ENCODE measurements around the gene SPATA4. TPM values are rescaled to one million over a fixed set of nuclear protein-coding genes. Genes with fewer than 3 reads are reported as not detected.

The SPATA4 gene
- total RNA-seq, 1 experiment from 2014 or later, result not detected

DNA sequence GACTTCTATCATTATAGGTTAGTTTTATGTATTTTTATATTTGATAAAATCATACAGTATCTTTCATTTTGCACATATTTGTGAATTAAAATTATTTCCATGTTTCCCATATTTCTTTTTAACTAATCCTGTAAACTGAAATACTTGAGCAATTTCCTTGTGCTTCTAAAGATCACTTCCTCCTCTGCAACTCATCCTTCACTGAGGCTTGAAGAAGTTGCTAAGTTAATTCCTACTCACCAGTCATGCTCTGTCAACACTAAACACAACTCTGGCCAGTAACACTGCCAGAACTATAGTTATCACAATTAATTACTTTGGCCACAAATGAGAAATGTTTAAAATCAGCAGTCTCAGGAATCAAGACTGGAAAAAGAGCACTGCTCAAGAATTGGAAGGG lies 6.7 kb downstream of the SPATA4 start:
- Mint-ChIP-seq H3K4me1 (peaks cover 35 to 43% of the 10 kb centered on the region in 2 experiments), H3K9me3 (no peaks in the 10 kb centered on the region), H3K27me3 (ENCODE audit: low read depth) (no peaks in the 10 kb centered on the region), H3K4me3 (no peak overlapping the region), H3K27ac (no peak overlapping the region), H3K36me3 (ENCODE audit: insufficient read depth in 1 of 3, low read depth in 3 of 3) (no peaks in the 10 kb centered on the region)
- H4K5ac ChIP-seq (ENCODE audit: insufficient read length, low read depth, low read length), result no peak overlapping the region
- no peaks in the 10 kb centered on the region for H3K79me1 ChIP-seq (ENCODE audit: insufficient read depth, low read depth, low read length, poor library complexity, severe bottlenecking)
- no peaks in the 10 kb centered on the region for H3K27me3 ChIP-seq (ENCODE audit: insufficient read depth, low read length)
- H3K4me1 ChIP-seq (ENCODE audit: insufficient read depth, low read length), result peaks cover 3% of the 10 kb centered on the region
- H4K91ac ChIP-seq (ENCODE audit: insufficient read length, low read depth, low read length), result no peak overlapping the region
- H3K56ac ChIP-seq (ENCODE audit: insufficient read length, low read depth, low read length), result no peak overlapping the region
- no peaks in the 10 kb centered on the region for H3K9me3 ChIP-seq (ENCODE audit: control insufficient read depth, low read depth, low read length)
- no peak overlapping the region for H2BK20ac ChIP-seq (ENCODE audit: low read depth, low read length, poor library complexity, severe bottlenecking)
- H3K18ac ChIP-seq (ENCODE audit: insufficient read length, low read depth, low read length), result no peak overlapping the region
- H3K27ac ChIP-seq (ENCODE audit: insufficient read length, low read depth, low read length), result no peak overlapping the region
- DNase-seq, result no peak
- H2BK5ac ChIP-seq (ENCODE audit: insufficient read length, low read length), result no peak overlapping the region
- no peak overlapping the region for H4K8ac ChIP-seq (replicated peaks; ENCODE audit: insufficient read length, low read depth, low read length)
- H4K20me1 ChIP-seq (ENCODE audit: control insufficient read depth, insufficient read depth, insufficient read length), result no peaks in the 10 kb centered on the region
- no peak overlapping the region for H2BK12ac ChIP-seq (ENCODE audit: insufficient read length, low read depth, low read length)
- no peak overlapping the region for H2BK120ac ChIP-seq (ENCODE audit: low read depth, low read length, poor library complexity, severe bottlenecking)
- H2BK15ac ChIP-seq (ENCODE audit: low read depth, low read length), result no peak overlapping the region
- H3K14ac ChIP-seq (ENCODE audit: insufficient read depth, low read length), result no peak overlapping the region
- no peak overlapping the region for H3K9ac ChIP-seq (ENCODE audit: extremely low read depth, insufficient read length, low read length)
- no peak overlapping the region for H2AFZ ChIP-seq (ENCODE audit: low read length)
- no peaks in the 10 kb centered on the region for H3K79me2 ChIP-seq (ENCODE audit: insufficient read depth, low read length)
- H3K23ac ChIP-seq (ENCODE audit: insufficient read length, low read depth, low read length), result no peak overlapping the region
- TF ChIP-seq, protein P1, sequence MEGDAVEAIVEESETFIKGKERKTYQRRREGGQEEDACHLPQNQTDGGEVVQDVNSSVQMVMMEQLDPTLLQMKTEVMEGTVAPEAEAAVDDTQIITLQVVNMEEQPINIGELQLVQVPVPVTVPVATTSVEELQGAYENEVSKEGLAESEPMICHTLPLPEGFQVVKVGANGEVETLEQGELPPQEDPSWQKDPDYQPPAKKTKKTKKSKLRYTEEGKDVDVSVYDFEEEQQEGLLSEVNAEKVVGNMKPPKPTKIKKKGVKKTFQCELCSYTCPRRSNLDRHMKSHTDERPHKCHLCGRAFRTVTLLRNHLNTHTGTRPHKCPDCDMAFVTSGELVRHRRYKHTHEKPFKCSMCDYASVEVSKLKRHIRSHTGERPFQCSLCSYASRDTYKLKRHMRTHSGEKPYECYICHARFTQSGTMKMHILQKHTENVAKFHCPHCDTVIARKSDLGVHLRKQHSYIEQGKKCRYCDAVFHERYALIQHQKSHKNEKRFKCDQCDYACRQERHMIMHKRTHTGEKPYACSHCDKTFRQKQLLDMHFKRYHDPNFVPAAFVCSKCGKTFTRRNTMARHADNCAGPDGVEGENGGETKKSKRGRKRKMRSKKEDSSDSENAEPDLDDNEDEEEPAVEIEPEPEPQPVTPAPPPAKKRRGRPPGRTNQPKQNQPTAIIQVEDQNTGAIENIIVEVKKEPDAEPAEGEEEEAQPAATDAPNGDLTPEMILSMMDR (conservative IDR thresholded peaks at IDR 0.05), result no peak
- no peak overlapping the region for H2AK5ac ChIP-seq (ENCODE audit: insufficient read length, low read length)
- no peak overlapping the region for H3K4ac ChIP-seq (ENCODE audit: low read depth, low read length)
- no peak overlapping the region for H3T11ph ChIP-seq (ENCODE audit: low read length)
- no peaks in the 10 kb centered on the region for H3K23me2 ChIP-seq (ENCODE audit: insufficient read length, low read depth, low read length, poor library complexity, severe bottlenecking)
- no peak overlapping the region for H3K4me2 ChIP-seq (ENCODE audit: insufficient read depth, insufficient read length, low read length)

Data from H9 (cell line).